Osteoblast (primary cell): ENCODE measurements around the gene ABCG2. TPM values are rescaled to one million over a fixed set of nuclear protein-coding genes. Genes with fewer than 3 reads are reported as not detected.

Source experiments
- DNase-seq: peaks from one replicate; pipeline ENCODE4 v3.0.0; 2011; ENCODE audit warnings: low spot score, mixed read lengths; ENCODE audit not compliant: insufficient read length; ENCODE audit errors: missing footprints
- H2AFZ ChIP-seq: 2 replicates; pipeline ENCODE4 v1.6.0; 2011; ENCODE audit warnings: mild to moderate bottlenecking, low read length
- H3K27ac ChIP-seq: 2 replicates; pipeline ENCODE4 v1.5.1; 2011; ENCODE audit warnings: mild to moderate bottlenecking, low read depth, low read length, moderate library complexity
- H3K27me3 ChIP-seq: 2 replicates; pipeline ENCODE4 v1.6.0; 2012; ENCODE audit warnings: mild to moderate bottlenecking, control low read depth, inconsistent platforms, low read length, moderate library complexity; ENCODE audit not compliant: insufficient read depth
- H3K36me3 ChIP-seq: 2 replicates; pipeline ENCODE4 v1.5.1; 2011; ENCODE audit warnings: mild to moderate bottlenecking, low read length, control low read depth, moderate library complexity; ENCODE audit not compliant: insufficient read depth
- H3K4me1 ChIP-seq: 2 replicates; pipeline ENCODE4 v1.5.1; 2011; ENCODE audit warnings: mild to moderate bottlenecking, low read length, control low read depth, moderate library complexity; ENCODE audit not compliant: insufficient read depth
- H3K4me2 ChIP-seq: 2 replicates; pipeline ENCODE4 v1.6.0; 2011; ENCODE audit warnings: mild to moderate bottlenecking, low read length; ENCODE audit not compliant: insufficient read depth
- H3K4me3 ChIP-seq: fragments of 200-600 bp; sonication (generic); 3 replicates; pipeline ENCODE4 v1.5.1; 2012; ENCODE audit warnings: mild to moderate bottlenecking, low read length, inconsistent platforms; ENCODE audit not compliant: insufficient read depth
- H3K79me2 ChIP-seq: 2 replicates; pipeline ENCODE4 v1.6.0; 2012; ENCODE audit warnings: mild to moderate bottlenecking, low read length, control low read depth, inconsistent platforms; ENCODE audit not compliant: insufficient read depth
- H3K9me3 ChIP-seq: 2 replicates; pipeline ENCODE4 v1.5.1; 2011; ENCODE audit warnings: low read depth, low read length, control low read depth
- H4K20me1 ChIP-seq: 2 replicates; pipeline ENCODE4 v1.6.0; 2012; ENCODE audit warnings: mild to moderate bottlenecking, low read length, control low read depth; ENCODE audit not compliant: insufficient read depth
- total RNA-seq: library from RNA; depleted of rRNA; stranded (reverse); fragments of >200 nt; gene quantifications from 2 replicates; pipeline ENCODE4 v1.2.3, GENCODE V29; 2012
- TF ChIP-seq, protein P1 (sequence below): IDR thresholded peaks from 2 replicates; pipeline ENCODE4 v1.5.1; 2011; ENCODE audit warnings: mild to moderate bottlenecking, low read depth, low read length, moderate library complexity; ENCODE audit errors: extremely low read depth

ABCG2 gene
- total RNA-seq, 1 donor = 0.36 TPM

- Histone ChIP-seq H3K36me3 (peaks cover 75% of the 10 kb centered on the region), H3K27ac (no peak overlapping the region), H3K79me2 (no peaks in the 10 kb centered on the region), H3K4me3 (no peak overlapping the region), H4K20me1 (no peaks in the 10 kb centered on the region), H3K4me1 (no peaks in the 10 kb centered on the region), H2AFZ (no peak overlapping the region), H3K27me3 (no peaks in the 10 kb centered on the region), H3K4me2 (no peak overlapping the region), H3K9me3 (no peaks in the 10 kb centered on the region)
- TF ChIP-seq, protein P1, sequence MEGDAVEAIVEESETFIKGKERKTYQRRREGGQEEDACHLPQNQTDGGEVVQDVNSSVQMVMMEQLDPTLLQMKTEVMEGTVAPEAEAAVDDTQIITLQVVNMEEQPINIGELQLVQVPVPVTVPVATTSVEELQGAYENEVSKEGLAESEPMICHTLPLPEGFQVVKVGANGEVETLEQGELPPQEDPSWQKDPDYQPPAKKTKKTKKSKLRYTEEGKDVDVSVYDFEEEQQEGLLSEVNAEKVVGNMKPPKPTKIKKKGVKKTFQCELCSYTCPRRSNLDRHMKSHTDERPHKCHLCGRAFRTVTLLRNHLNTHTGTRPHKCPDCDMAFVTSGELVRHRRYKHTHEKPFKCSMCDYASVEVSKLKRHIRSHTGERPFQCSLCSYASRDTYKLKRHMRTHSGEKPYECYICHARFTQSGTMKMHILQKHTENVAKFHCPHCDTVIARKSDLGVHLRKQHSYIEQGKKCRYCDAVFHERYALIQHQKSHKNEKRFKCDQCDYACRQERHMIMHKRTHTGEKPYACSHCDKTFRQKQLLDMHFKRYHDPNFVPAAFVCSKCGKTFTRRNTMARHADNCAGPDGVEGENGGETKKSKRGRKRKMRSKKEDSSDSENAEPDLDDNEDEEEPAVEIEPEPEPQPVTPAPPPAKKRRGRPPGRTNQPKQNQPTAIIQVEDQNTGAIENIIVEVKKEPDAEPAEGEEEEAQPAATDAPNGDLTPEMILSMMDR = peak; percentile 54
- DNase-seq = peak; percentile 38
These were observed 103.5 kb downstream of the ABCG2 start for GRCh38 chr4:88054901-88055300.

- H4K20me1 ChIP-seq = no peaks in the 10 kb centered on the region
- no peak overlapping the region for H3K4me2 ChIP-seq
- no peak overlapping the region for H2AFZ ChIP-seq
- peaks cover 72% of the 10 kb centered on the region for H3K36me3 ChIP-seq
- H3K4me1 ChIP-seq = no peaks in the 10 kb centered on the region
- no peak overlapping the region for H3K27ac ChIP-seq
- no peak overlapping the region for H3K4me3 ChIP-seq
- no peaks in the 10 kb centered on the region for H3K9me3 ChIP-seq
- TF ChIP-seq, protein P1 = no peak
- no peaks in the 10 kb centered on the region for H3K27me3 ChIP-seq
- no peaks in the 10 kb centered on the region for H3K79me2 ChIP-seq
- DNase-seq = no peak
These were observed 104.2 kb downstream of the ABCG2 start for GRCh38 chr4:88054229-88054628.

DNA sequence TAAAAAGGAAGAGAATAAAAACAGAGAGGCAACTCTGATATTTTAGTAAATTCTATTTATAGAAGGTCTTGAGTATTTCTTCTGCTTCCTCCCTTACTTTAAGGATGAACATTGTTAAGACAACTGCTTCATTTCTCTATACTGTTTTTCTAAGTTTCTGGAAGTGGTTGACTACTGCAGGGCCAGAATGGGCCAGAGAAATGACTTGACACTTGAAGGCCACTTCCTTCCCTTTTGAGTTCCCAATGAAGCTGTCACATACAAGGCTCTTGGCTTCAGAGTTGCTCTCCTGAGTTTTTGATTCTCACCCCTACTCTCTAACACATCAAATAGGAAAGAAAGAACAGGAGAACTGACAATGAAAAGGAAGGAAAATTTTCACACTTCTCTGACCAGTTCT, 113.4 kb downstream of the ABCG2 start:
- H3K27me3 ChIP-seq = no peaks in the 10 kb centered on the region
- H3K4me3 ChIP-seq = no peak overlapping the region
- H3K4me1 ChIP-seq = no peaks in the 10 kb centered on the region
- TF ChIP-seq, protein P1 = no peak
- no peaks in the 10 kb centered on the region for H4K20me1 ChIP-seq
- no peaks in the 10 kb centered on the region for H3K9me3 ChIP-seq
- peaks cover 67% of the 10 kb centered on the region for H3K36me3 ChIP-seq
- no peak overlapping the region for H3K27ac ChIP-seq
- no peak for DNase-seq
- H2AFZ ChIP-seq = no peak overlapping the region
- H3K4me2 ChIP-seq = no peak overlapping the region
- H3K79me2 ChIP-seq = no peaks in the 10 kb centered on the region

GRCh38 chr4:88043586-88044340, 114.7 kb downstream of the ABCG2 start:
- no peaks in the 10 kb centered on the region for H3K79me2 ChIP-seq
- H3K4me2 ChIP-seq = no peak overlapping the region
- H3K27me3 ChIP-seq = no peaks in the 10 kb centered on the region
- no peaks in the 10 kb centered on the region for H3K4me1 ChIP-seq
- no peak overlapping the region for H2AFZ ChIP-seq
- TF ChIP-seq, protein P1 = no peak
- no peaks in the 10 kb centered on the region for H3K9me3 ChIP-seq
- H3K27ac ChIP-seq = no peak overlapping the region
- no peak for DNase-seq
- H4K20me1 ChIP-seq = no peaks in the 10 kb centered on the region
- H3K4me3 ChIP-seq = no peak overlapping the region
- peaks cover 72% of the 10 kb centered on the region for H3K36me3 ChIP-seq
